ENCODE measurements around the gene ZBED4. TPM values are rescaled to one million over a fixed set of nuclear protein-coding genes. Genes with fewer than 3 reads are reported as not detected.

ZBED4 gene
- total RNA-seq, 1 experiment from 2014 or later, result 21.6 TPM

GRCh38 chr22:49925525-49926128 is 72.0 kb downstream of the ZBED4 start (continued):
- no peak for TF ChIP-seq SIN3A (IDR thresholded peaks at IDR 0.05; ENCODE audit: low read depth)
- no peak for TF ChIP-seq YY1 (IDR thresholded peaks at IDR 0.05; ENCODE audit: extremely low read depth, insufficient replicate concordance, low read depth, low read length)

DNA sequence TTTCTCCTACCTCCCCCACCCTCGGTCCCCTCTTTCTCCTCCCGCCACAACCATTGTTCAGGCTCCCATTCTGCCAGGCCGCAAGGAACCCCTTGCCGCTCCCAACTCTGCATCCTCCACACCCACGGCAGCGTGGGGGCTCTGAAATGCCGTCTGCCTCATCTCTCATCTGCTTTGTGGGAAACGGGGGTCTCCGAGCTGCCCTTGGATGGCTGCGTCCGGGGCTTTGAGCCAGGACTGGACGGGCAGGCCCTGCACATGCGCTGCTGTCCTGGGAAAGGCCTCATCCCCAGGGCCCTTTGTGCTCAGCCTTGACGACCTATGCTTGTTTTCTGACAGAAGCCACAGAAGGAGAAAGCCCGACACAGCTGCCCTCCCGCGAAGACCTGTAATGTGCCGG is 73.3 kb downstream of the ZBED4 start:
- no peaks in the 10 kb centered on the region for H4K20me1 ChIP-seq (ENCODE audit: insufficient read depth)
- H3K9me3 ChIP-seq (ENCODE audit: control insufficient read depth in 1 of 2, insufficient read depth in 1 of 2, low read depth in 1 of 2, low read length in 2 of 2), result no peaks in the 10 kb centered on the region
- no peaks in the 10 kb centered on the region for H3K9me2 ChIP-seq (ENCODE audit: insufficient read depth)
- no peak overlapping the region for H3K9ac ChIP-seq (ENCODE audit: low read length)
- no peaks in the 10 kb centered on the region for H3K36me3 ChIP-seq (ENCODE audit: control insufficient read depth in 1 of 2, insufficient read depth in 2 of 2, low read length in 2 of 2)
- peaks cover 4 to 16% of the 10 kb centered on the region in 2 experiments; a peak in 3 of 4 replicates for H3K4me1 ChIP-seq (ENCODE audit: control insufficient read depth in 1 of 2, insufficient read depth in 2 of 2, low read length in 2 of 2)
- no peaks in the 10 kb centered on the region for H3K27me3 ChIP-seq (ENCODE audit: insufficient read depth, low read length)
- RAD21 ChIA-PET (ENCODE audit: low non-redundant PET in 1 of 2, low total read pairs in 2 of 2, uncharacterized antibody in 2 of 2, unreplicated experiment in 2 of 2), result no interaction called here
- DNase-seq (ENCODE audit: low read depth, low spot score) (no peak), ATAC-seq (no peak)
- H2AFZ ChIP-seq (ENCODE audit: low read depth, low read length, poor library complexity, severe bottlenecking), result no peak overlapping the region
- H3K79me2 ChIP-seq (ENCODE audit: insufficient read depth, low read length), result no peaks in the 10 kb centered on the region
- intact Hi-C loops (cut with micrococcal nuclease), result no loop called here
- H3K27ac ChIP-seq (ENCODE audit: low read depth, low read length), result no peak overlapping the region
- POLR2A ChIA-PET, result no interaction called here
- no peak overlapping the region for H3K4me3 ChIP-seq (replicated peaks in 1 of 2; ENCODE audit: low read depth in 1 of 2, low read length in 2 of 2)
- CTCF ChIA-PET, result interaction anchor here (2.3 kb wide), 1 partner anchor 103 kb away, joined by 8 read pairs; no protein-coding TSS in a partner anchor
- no peak overlapping the region for H3K4me2 ChIP-seq (ENCODE audit: low read length)
- no TSS peak for BruUV-seq (replicated peaks)
- TF ChIP-seq SP1 (IDR thresholded peaks at IDR 0.05; ENCODE audit: low read depth) (no peak), ZNF274 (IDR thresholded peaks at IDR 0.05; ENCODE audit: low read depth, low read length) (no peak), POLR2A (IDR thresholded peaks at IDR 0.05; ENCODE audit: borderline replicate concordance, extremely low read depth, insufficient read depth, insufficient read length) (no peak), EZH2 (IDR thresholded peaks at IDR 0.05) (no peak), ATF3 (IDR thresholded peaks at IDR 0.05) (no peak), ZFX (IDR thresholded peaks at IDR 0.05) (no peak), RAD21 (IDR thresholded peaks at IDR 0.05; ENCODE audit: low read depth) (no peak), YY1 (IDR thresholded peaks at IDR 0.05; ENCODE audit: extremely low read depth, insufficient replicate concordance, low read depth, low read length) (no peak), TCF7L2 (IDR thresholded peaks at IDR 0.05; ENCODE audit: borderline replicate concordance, extremely low read depth, insufficient read depth, insufficient read length) (no peak), JUND (IDR thresholded peaks at IDR 0.05) (no peak), CEBPB (IDR thresholded peaks at IDR 0.05; ENCODE audit: low read depth) (no peak), ELF1 (IDR thresholded peaks at IDR 0.05; ENCODE audit: borderline replicate concordance, low read depth) (no peak), CBX3 (IDR thresholded peaks at IDR 0.05; ENCODE audit: low read depth) (no peak), EGR1 (IDR thresholded peaks at IDR 0.05; ENCODE audit: low read depth) (no peak), FOSL1 (IDR thresholded peaks at IDR 0.05; ENCODE audit: low read depth) (no peak)
- TF ChIP-seq, protein P1, sequence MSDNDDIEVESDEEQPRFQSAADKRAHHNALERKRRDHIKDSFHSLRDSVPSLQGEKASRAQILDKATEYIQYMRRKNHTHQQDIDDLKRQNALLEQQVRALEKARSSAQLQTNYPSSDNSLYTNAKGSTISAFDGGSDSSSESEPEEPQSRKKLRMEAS (IDR thresholded peaks at IDR 0.05), result no peak
- TF ChIP-seq, protein P2, sequence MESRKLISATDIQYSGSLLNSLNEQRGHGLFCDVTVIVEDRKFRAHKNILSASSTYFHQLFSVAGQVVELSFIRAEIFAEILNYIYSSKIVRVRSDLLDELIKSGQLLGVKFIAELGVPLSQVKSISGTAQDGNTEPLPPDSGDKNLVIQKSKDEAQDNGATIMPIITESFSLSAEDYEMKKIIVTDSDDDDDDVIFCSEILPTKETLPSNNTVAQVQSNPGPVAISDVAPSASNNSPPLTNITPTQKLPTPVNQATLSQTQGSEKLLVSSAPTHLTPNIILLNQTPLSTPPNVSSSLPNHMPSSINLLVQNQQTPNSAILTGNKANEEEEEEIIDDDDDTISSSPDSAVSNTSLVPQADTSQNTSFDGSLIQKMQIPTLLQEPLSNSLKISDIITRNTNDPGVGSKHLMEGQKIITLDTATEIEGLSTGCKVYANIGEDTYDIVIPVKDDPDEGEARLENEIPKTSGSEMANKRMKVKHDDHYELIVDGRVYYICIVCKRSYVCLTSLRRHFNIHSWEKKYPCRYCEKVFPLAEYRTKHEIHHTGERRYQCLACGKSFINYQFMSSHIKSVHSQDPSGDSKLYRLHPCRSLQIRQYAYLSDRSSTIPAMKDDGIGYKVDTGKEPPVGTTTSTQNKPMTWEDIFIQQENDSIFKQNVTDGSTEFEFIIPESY (IDR thresholded peaks at IDR 0.05; ENCODE audit: extremely low read depth, insufficient replicate concordance, low read length), result no peak
- TF ChIP-seq, protein P3, sequence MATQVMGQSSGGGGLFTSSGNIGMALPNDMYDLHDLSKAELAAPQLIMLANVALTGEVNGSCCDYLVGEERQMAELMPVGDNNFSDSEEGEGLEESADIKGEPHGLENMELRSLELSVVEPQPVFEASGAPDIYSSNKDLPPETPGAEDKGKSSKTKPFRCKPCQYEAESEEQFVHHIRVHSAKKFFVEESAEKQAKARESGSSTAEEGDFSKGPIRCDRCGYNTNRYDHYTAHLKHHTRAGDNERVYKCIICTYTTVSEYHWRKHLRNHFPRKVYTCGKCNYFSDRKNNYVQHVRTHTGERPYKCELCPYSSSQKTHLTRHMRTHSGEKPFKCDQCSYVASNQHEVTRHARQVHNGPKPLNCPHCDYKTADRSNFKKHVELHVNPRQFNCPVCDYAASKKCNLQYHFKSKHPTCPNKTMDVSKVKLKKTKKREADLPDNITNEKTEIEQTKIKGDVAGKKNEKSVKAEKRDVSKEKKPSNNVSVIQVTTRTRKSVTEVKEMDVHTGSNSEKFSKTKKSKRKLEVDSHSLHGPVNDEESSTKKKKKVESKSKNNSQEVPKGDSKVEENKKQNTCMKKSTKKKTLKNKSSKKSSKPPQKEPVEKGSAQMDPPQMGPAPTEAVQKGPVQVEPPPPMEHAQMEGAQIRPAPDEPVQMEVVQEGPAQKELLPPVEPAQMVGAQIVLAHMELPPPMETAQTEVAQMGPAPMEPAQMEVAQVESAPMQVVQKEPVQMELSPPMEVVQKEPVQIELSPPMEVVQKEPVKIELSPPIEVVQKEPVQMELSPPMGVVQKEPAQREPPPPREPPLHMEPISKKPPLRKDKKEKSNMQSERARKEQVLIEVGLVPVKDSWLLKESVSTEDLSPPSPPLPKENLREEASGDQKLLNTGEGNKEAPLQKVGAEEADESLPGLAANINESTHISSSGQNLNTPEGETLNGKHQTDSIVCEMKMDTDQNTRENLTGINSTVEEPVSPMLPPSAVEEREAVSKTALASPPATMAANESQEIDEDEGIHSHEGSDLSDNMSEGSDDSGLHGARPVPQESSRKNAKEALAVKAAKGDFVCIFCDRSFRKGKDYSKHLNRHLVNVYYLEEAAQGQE (IDR thresholded peaks at IDR 0.05; ENCODE audit: low read depth), result no peak
